H1 (cell line): ENCODE measurements around the gene MYOM1. TPM values are rescaled to one million over a fixed set of nuclear protein-coding genes. Genes with fewer than 3 reads are reported as not detected.

Experiments used
- CTCF ChIA-PET: fragments of 300-600 bp; sonication (Branson Sonifier 250); formaldehyde crosslinking; loops from one replicate; lab custom pipeline; 2021; ENCODE audit not compliant: partially characterized antibody; lab: Charles Lee
- POLR2A ChIA-PET: fragments of 300-600 bp; sonication (Branson Sonifier 250); formaldehyde crosslinking; loops from one replicate; lab custom pipeline; 2021; ENCODE audit warnings: inconsistent platforms; ENCODE audit not compliant: partially characterized antibody; lab: Charles Lee
- DNase-seq, 2 experiments: peaks; one replicate each; pipeline versions ENCODE4 v3.0.0 to v3.0.0-alpha.2; 2010 to 2022; ENCODE audit warnings: low spot score in 2 of 2, low read depth in 1 of 2, mixed read lengths in 1 of 2
- FAIRE-seq: peaks from 2 replicates; lab custom pipeline; 2011; peaks lifted over from hg19 to GRCh38; lab: Jason Lieb, UNC
- H2AFZ ChIP-seq: 2 replicates; pipeline ENCODE4 v1.8.1; 2012; ENCODE audit warnings: low read length, inconsistent platforms
- H2AK5ac ChIP-seq: 2 replicates; pipeline ENCODE4 v1.6.1; 2013; ENCODE audit warnings: low read depth, low read length
- H2BK120ac ChIP-seq: replicated peaks from 2 replicates; pipeline ENCODE3; 2013; ENCODE audit warnings: low read depth, low read length, inconsistent platforms
- H2BK12ac ChIP-seq: 2 replicates; pipeline ENCODE4 v1.6.1; 2013; ENCODE audit warnings: low read depth, low read length
- H2BK15ac ChIP-seq: 2 replicates; pipeline ENCODE4 v1.6.1; 2013; ENCODE audit warnings: low read length
- H2BK20ac ChIP-seq: 2 replicates; pipeline ENCODE4 v1.6.1; 2013; ENCODE audit warnings: low read length
- H2BK5ac ChIP-seq: 2 replicates; pipeline ENCODE4 v1.6.1; 2013; ENCODE audit warnings: low read depth, low read length
- H3K14ac ChIP-seq: 2 replicates; pipeline ENCODE4 v1.6.1; 2013; ENCODE audit warnings: inconsistent platforms; ENCODE audit not compliant: insufficient read length
- H3K18ac ChIP-seq: 2 replicates; pipeline ENCODE4 v1.6.1; 2013; ENCODE audit warnings: low read length; ENCODE audit errors: extremely low read depth
- H3K23ac ChIP-seq: 2 replicates; pipeline ENCODE4 v1.6.1; 2013; ENCODE audit warnings: inconsistent platforms; ENCODE audit not compliant: insufficient read length
- H3K23me2 ChIP-seq: 2 replicates; pipeline ENCODE4 v1.6.1; 2013; ENCODE audit warnings: low read depth, low read length
- H3K27ac ChIP-seq: 2 replicates; pipeline ENCODE4 v1.6.1; 2011; ENCODE audit warnings: low read depth, low read length, inconsistent platforms
- H3K27me3 ChIP-seq, 4 experiments: replicated peaks in 1 of 4; 1 replicate in 1 of 4; 2 replicates in 3 of 4; pipeline versions ENCODE4 v1.6.1 to v1.8.1; 2011 to 2013; ENCODE audit warnings: low read length in 3 of 4, mild to moderate bottlenecking in 3 of 4, inconsistent platforms in 2 of 4, mixed read lengths in 2 of 4, moderate library complexity in 1 of 4; ENCODE audit not compliant: control insufficient read depth in 3 of 4, insufficient read depth in 3 of 4; ENCODE audit errors: extremely low read depth in 1 of 4
- H3K36me3 ChIP-seq, 4 experiments: 2 replicates each; pipeline versions ENCODE4 v1.6.1 to v1.8.1; 2011 to 2013; ENCODE audit warnings: mild to moderate bottlenecking in 4 of 4, low read length in 3 of 4, moderate library complexity in 2 of 4, control low read depth in 1 of 4, inconsistent platforms in 1 of 4; ENCODE audit not compliant: insufficient read depth in 4 of 4, control insufficient read depth in 2 of 4
- H3K4ac ChIP-seq: replicated peaks from 2 replicates; pipeline ENCODE3; 2013; ENCODE audit warnings: low read length, low read depth, mixed read lengths, inconsistent platforms; ENCODE audit not compliant: insufficient read length
- H3K4me1 ChIP-seq, 4 experiments: replicated peaks in 1 of 4; 1 replicate in 1 of 4; 2 replicates in 3 of 4; pipeline versions ENCODE4 v1.6.1 to v1.8.1; 2011 to 2013; ENCODE audit warnings: low read length in 3 of 4, inconsistent platforms in 2 of 4, mixed read lengths in 1 of 4; ENCODE audit not compliant: insufficient read depth in 4 of 4, control insufficient read depth in 3 of 4
- H3K4me2 ChIP-seq, 2 experiments: 2 replicates each; pipeline versions ENCODE4 v1.6.1 to v1.8.1; 2011 to 2013; ENCODE audit warnings: low read depth in 2 of 2, low read length in 2 of 2, control low read depth in 1 of 2, inconsistent platforms in 1 of 2, mild to moderate bottlenecking in 1 of 2; ENCODE audit not compliant: insufficient read depth in 1 of 2
- H3K4me3 ChIP-seq, 4 experiments: fragments of 200-600, 300-600 bp in 1 of 4; sonication (generic), shearing (Covaris generic), sonication (Bioruptor Twin) in 1 of 4; 2 replicates each; pipeline versions ENCODE4 v1.5.1 to v1.8.1; 2011 to 2016; ENCODE audit warnings: low read length in 4 of 4, low read depth in 3 of 4, control low read depth in 2 of 4, inconsistent platforms in 2 of 4, mild to moderate bottlenecking in 2 of 4, mixed read lengths in 1 of 4, moderate library complexity in 1 of 4; ENCODE audit not compliant: insufficient read depth in 2 of 4; ENCODE audit errors: extremely low read depth in 1 of 4
- H3K56ac ChIP-seq: replicated peaks from 2 replicates; pipeline ENCODE3; 2013; ENCODE audit warnings: low read depth, mild to moderate bottlenecking, mixed read lengths, low read length, inconsistent platforms; ENCODE audit not compliant: insufficient read length
- H3K79me1 ChIP-seq: 2 replicates; pipeline ENCODE4 v1.6.1; 2013; ENCODE audit warnings: low read depth, low read length, control low read depth
- H3K79me2 ChIP-seq, 2 experiments: 2 replicates each; pipeline versions ENCODE4 v1.6.1 to v1.8.1; 2012 to 2013; ENCODE audit warnings: low read length in 2 of 2, mild to moderate bottlenecking in 2 of 2, inconsistent platforms in 1 of 2; ENCODE audit not compliant: insufficient read depth in 2 of 2, control insufficient read depth in 1 of 2
- H3K9ac ChIP-seq, 4 experiments: replicated peaks in 1 of 4; 1 replicate in 1 of 4; 2 replicates in 3 of 4; pipeline versions ENCODE4 v1.6.1 to v1.8.1; 2011 to 2013; ENCODE audit warnings: low read depth in 3 of 4, low read length in 3 of 4, control low read depth in 2 of 4, mild to moderate bottlenecking in 2 of 4, moderate library complexity in 2 of 4, inconsistent platforms in 1 of 4; ENCODE audit errors: extremely low read depth in 1 of 4
- H3K9me3 ChIP-seq, 2 experiments: 2 replicates each; pipeline versions ENCODE4 v1.6.1 to v1.8.1; 2012 to 2013; ENCODE audit warnings: mild to moderate bottlenecking in 2 of 2, moderate library complexity in 2 of 2, control low read depth in 1 of 2, inconsistent platforms in 1 of 2, low read depth in 1 of 2, low read length in 1 of 2, mixed read lengths in 1 of 2; ENCODE audit not compliant: insufficient read depth in 2 of 2
- H4K20me1 ChIP-seq, 2 experiments: replicated peaks in 1 of 2; 2 replicates each; pipeline versions ENCODE3 to v1.8.1; 2011 to 2013; ENCODE audit warnings: inconsistent platforms in 2 of 2, low read length in 2 of 2, mild to moderate bottlenecking in 1 of 2; ENCODE audit not compliant: insufficient read depth in 2 of 2, control insufficient read depth in 1 of 2
- H4K5ac ChIP-seq: 2 replicates; pipeline ENCODE4 v1.6.1; 2013; ENCODE audit warnings: low read length, low read depth, mixed read lengths, inconsistent platforms; ENCODE audit not compliant: insufficient read length
- H4K8ac ChIP-seq: 2 replicates; pipeline ENCODE4 v1.8.0; 2013; ENCODE audit warnings: mild to moderate bottlenecking, moderate library complexity, low read length, inconsistent platforms; ENCODE audit not compliant: insufficient read depth; ENCODE audit errors: extremely low read depth
- H4K91ac ChIP-seq: replicated peaks from 2 replicates; pipeline ENCODE3; 2013; ENCODE audit warnings: low read length, mixed read lengths, inconsistent platforms; ENCODE audit not compliant: insufficient read length
- CHD2 ChIP-seq: IDR thresholded peaks from 2 replicates; pipeline ENCODE4 v1.6.1; 2012; ENCODE audit warnings: low read length, improper control_type of control experiment
- KDM4A ChIP-seq: IDR thresholded peaks from one replicate; pipeline ENCODE4 v1.7.1; 2012; ENCODE audit warnings: low read depth, mild to moderate bottlenecking, moderate library complexity, low read length, inconsistent platforms; ENCODE audit not compliant: severe bottlenecking
- NANOG ChIP-seq: IDR thresholded peaks from 2 replicates; pipeline ENCODE4 v1.6.1; 2011; ENCODE audit warnings: low read length, low read depth, mild to moderate bottlenecking, inconsistent platforms; ENCODE audit not compliant: insufficient read depth, poor library complexity, severe bottlenecking
- TAF1 ChIP-seq: IDR thresholded peaks from 2 replicates; pipeline ENCODE4 v1.6.1; 2011; ENCODE audit warnings: mild to moderate bottlenecking, low read depth, low read length
- polyA plus RNA-seq, 7 experiments: library from polyadenylated mRNA; depleted of rRNA in 3 of 7; stranded (reverse) in 5 of 7; unstranded in 2 of 7; fragments of >200 nt in 5 of 7; fragments of 200-250 nt in 2 of 7; gene quantifications; 1 replicate in 5 of 7; 2 replicates in 1 of 7; 4 replicates in 1 of 7; pipeline versions ENCODE4 v1.2.1 to v1.2.3, GENCODE V29; 2011 to 2013; ENCODE audit warnings: missing spikeins in 2 of 7, mixed read lengths in 2 of 7
- total RNA-seq: library from RNA; stranded (reverse); fragmentation: NEBNext Ultra II Directional; extraction: Animal tissue kit (Norgen Biotek cat#: 25700); gene quantifications from 2 replicates; pipeline ENCODE4 v1.2.1, GENCODE V29; 2021

Gene MYOM1
- total and polyA plus RNA-seq, 2 of the 8 experiments (the other 6 are each of a cell fraction or from before 2014, with no cell fraction given), result 0.06 to 0.32 TPM

DNA sequence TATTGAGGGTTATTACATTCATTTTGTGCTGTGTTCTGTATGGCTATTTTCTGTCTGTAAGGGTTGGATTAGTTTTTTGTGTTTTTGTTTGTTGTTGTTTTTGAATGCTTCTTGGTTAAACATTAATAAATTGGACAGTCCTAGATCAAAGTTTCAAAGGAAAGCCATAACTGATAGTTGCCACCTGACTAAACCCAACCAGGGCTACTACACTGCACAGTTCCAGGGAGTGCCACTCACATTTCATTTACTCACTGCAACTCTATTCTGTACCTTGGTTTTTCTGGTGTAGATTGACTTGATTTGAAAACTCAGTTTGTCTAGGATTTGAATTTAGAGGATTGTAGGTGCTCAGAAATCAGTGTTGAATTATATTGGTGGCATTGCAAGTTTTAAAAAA lies 48.5 kb upstream of the MYOM1 start:
- Histone ChIP-seq H2BK120ac (no peak overlapping the region), H3K27ac (no peak overlapping the region), H3K4me1 (peaks cover 0 to 6% (median under 1%) of the 10 kb centered on the region in 4 experiments; a peak in 4 of 7 replicates), H2BK15ac (no peak overlapping the region), H2BK12ac (no peak overlapping the region), H3K9me3 (no peaks in the 10 kb centered on the region), H2BK5ac (no peak overlapping the region), H3K56ac (no peak overlapping the region), H2AK5ac (no peak overlapping the region), H4K8ac (no peak overlapping the region), H4K5ac (no peak overlapping the region), H4K20me1 (peaks cover 5 to 25% of the 10 kb centered on the region in 2 experiments), H2AFZ (no peak overlapping the region), H2BK20ac (no peak overlapping the region), H3K9ac (no peak overlapping the region), H3K27me3 (no peaks in the 10 kb centered on the region), H3K18ac (no peak overlapping the region), H3K23me2 (no peaks in the 10 kb centered on the region), H3K4me3 (no peak overlapping the region), H3K4me2 (no peak overlapping the region), H4K91ac (no peak overlapping the region), H3K23ac (no peak overlapping the region), H3K14ac (no peak overlapping the region), H3K79me1 (peaks cover 9% of the 10 kb centered on the region), H3K36me3 (peaks cover 0 to 5% (median 1%) of the 10 kb centered on the region in 4 experiments; a peak in 3 of 8 replicates), H3K79me2 (peaks cover 47 to 93% of the 10 kb centered on the region in 2 experiments), H3K4ac (no peak overlapping the region)
- TF ChIP-seq NANOG (no peak), TAF1 (no peak), CHD2 (no peak), KDM4A (no peak)
- FAIRE-seq (no peak), DNase-seq (no peak)
- ChIA-PET POLR2A (no interaction called here), CTCF (no interaction called here)
